ENCODE measurements around the gene MYL9. TPM values are rescaled to one million over a fixed set of nuclear protein-coding genes. Genes with fewer than 3 reads are reported as not detected.

MYL9 gene
- total RNA-seq, 1 experiment from 2014 or later, result 382 TPM

DNA sequence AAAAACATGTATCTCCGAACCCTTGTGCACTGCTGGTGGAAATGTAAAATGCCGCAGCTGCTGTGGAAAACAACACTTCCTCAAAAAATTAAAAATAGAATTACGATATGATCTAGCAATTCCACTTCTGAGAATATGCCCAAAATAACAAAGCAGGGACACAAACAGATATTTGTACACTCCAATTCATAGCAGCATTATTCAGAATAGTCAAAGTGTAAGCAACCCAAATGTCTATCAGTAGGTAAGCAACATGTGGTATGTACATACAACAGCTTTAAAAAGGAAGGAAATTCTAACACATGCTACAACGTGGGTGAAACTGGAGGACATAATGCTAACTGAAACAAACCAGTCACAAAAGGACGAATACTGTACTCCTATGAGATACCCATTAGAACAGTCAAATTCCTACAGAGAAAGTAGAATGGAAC is 58.6 kb downstream of the MYL9 start:
- intact Hi-C loops (cut with micrococcal nuclease; ENCODE audit: unreplicated experiment), result no loop called here
- TF ChIP-seq, protein P1, sequence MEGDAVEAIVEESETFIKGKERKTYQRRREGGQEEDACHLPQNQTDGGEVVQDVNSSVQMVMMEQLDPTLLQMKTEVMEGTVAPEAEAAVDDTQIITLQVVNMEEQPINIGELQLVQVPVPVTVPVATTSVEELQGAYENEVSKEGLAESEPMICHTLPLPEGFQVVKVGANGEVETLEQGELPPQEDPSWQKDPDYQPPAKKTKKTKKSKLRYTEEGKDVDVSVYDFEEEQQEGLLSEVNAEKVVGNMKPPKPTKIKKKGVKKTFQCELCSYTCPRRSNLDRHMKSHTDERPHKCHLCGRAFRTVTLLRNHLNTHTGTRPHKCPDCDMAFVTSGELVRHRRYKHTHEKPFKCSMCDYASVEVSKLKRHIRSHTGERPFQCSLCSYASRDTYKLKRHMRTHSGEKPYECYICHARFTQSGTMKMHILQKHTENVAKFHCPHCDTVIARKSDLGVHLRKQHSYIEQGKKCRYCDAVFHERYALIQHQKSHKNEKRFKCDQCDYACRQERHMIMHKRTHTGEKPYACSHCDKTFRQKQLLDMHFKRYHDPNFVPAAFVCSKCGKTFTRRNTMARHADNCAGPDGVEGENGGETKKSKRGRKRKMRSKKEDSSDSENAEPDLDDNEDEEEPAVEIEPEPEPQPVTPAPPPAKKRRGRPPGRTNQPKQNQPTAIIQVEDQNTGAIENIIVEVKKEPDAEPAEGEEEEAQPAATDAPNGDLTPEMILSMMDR (IDR thresholded peaks at IDR 0.05; ENCODE audit: insufficient read depth in 1 of 2, low read depth in 1 of 2, low read length in 1 of 2, severe bottlenecking in 1 of 2, unreplicated experiment in 1 of 2), result no peak
- no peak for DNase-seq
- Histone ChIP-seq H3K36me3 (ENCODE audit: control insufficient read depth, insufficient read depth, low read length) (no peaks in the 10 kb centered on the region), H3K4me3 (ENCODE audit: low read depth, low read length) (no peak overlapping the region), H3K4me1 (peaks cover 2% of the 10 kb centered on the region), H3K27me3 (replicated peaks; ENCODE audit: control insufficient read depth, insufficient read depth, low read length) (no peaks in the 10 kb centered on the region), H3K9me3 (no peaks in the 10 kb centered on the region)
- no peak overlapping the region for H3K27ac Mint-ChIP-seq (ENCODE audit: unreplicated experiment)
- ChIA-PET CTCF (interaction anchor here (0.7 to 1.0 kb wide), 2 partner anchors 11 to 145 kb away, joined by 3 to 4 read pairs; no protein-coding TSS in a partner anchor), POLR2A (no interaction called here)
- H3K36me3 Mint-ChIP-seq (ENCODE audit: insufficient read depth, unreplicated experiment), result peaks cover 5% of the 10 kb centered on the region
- no TSS peak for BruUV-seq (replicated peaks)
- no peaks in the 10 kb centered on the region for H3K4me1 Mint-ChIP-seq (ENCODE audit: low read depth, unreplicated experiment)
- no peaks in the 10 kb centered on the region for H3K27me3 Mint-ChIP-seq (ENCODE audit: insufficient read depth, unreplicated experiment)
- H3K4me3 Mint-ChIP-seq (ENCODE audit: unreplicated experiment), result no peak overlapping the region
- no peaks in the 10 kb centered on the region for H3K9me3 Mint-ChIP-seq (ENCODE audit: unreplicated experiment)

Other genes with a start within 250 kb of the MYL9 start
- 120 and 122 TPM in 2 replicates for gene DLGAP4, start 235.2 kb upstream of the MYL9 start, total RNA-seq (2022)
- gene TGIF2, start 32.1 kb downstream of the MYL9 start, total RNA-seq (2022), result 58.4 and 60.6 TPM in 2 replicates
- gene RAB5IF, start 64.3 kb downstream of the MYL9 start, total RNA-seq (2022), result 279 and 282 TPM in 2 replicates
- gene SLA2, start 104.7 kb downstream of the MYL9 start, total RNA-seq (2022), result 0.19 and 0.20 TPM in 2 replicates
- 41.5 and 47.4 TPM in 2 replicates for gene NDRG3, start 204.6 kb downstream of the MYL9 start, total RNA-seq (2022)
- 56.9 and 59.2 TPM in 2 replicates for gene DSN1, start 232.2 kb downstream of the MYL9 start, total RNA-seq (2022)